WTC11 (cell line): ENCODE measurements around the gene RTCA.

ENCODE experiments used
- CTCF ChIP-seq: fragments of 200-600 bp; IDR thresholded peaks from 2 replicates; pipeline ENCODE4 v1.8.0; 2022; ENCODE audit warnings: antibody characterized with exemption
- ESRRA ChIP-seq: sonication (generic); formaldehyde crosslinking; IDR thresholded peaks from 2 replicates; pipeline ENCODE4 v1.8.1; 2022; ENCODE audit warnings: mild to moderate bottlenecking, missing genetic modification reagents, borderline replicate concordance
- GABPB1 ChIP-seq: sonication (generic); formaldehyde crosslinking; IDR thresholded peaks from 2 replicates; pipeline ENCODE4 v1.8.1; 2023; ENCODE audit warnings: mild to moderate bottlenecking, missing genetic modification reagents
- ZNF232 ChIP-seq: sonication (generic); formaldehyde crosslinking; IDR thresholded peaks from 2 replicates; pipeline ENCODE4 v1.8.0; 2022; ENCODE audit warnings: mild to moderate bottlenecking, missing genetic modification reagents

- no peak for TF ChIP-seq CTCF
- no peak for TF ChIP-seq GABPB1
- no peak for TF ChIP-seq ESRRA (CRISPR knock-in tag)
- TF ChIP-seq ZNF232 (CRISPR knock-in tag), result no peak
Measured at GRCh38 chr1:100277866-100278265, 11.8 kb downstream of the RTCA start.
